H9 (cell line): ENCODE results near the gene DNAH5. TPM values are rescaled to one million over a fixed set of nuclear protein-coding genes. Genes with fewer than 3 reads are reported as not detected.

Experiments
- DNase-seq: peaks from one replicate; pipeline ENCODE4 v3.0.0-alpha.2; 2017
- H2AFZ ChIP-seq: one replicate; pipeline ENCODE4 v1.6.1; 2013; ENCODE audit warnings: mild to moderate bottlenecking, low read length, control low read depth, moderate library complexity
- H2AK5ac ChIP-seq: 2 replicates; pipeline ENCODE4 v1.6.1; 2013; ENCODE audit warnings: low read length, control low read depth, mixed read lengths; ENCODE audit not compliant: insufficient read length
- H2BK120ac ChIP-seq: one replicate; pipeline ENCODE4 v1.6.1; 2013; ENCODE audit warnings: low read depth, mild to moderate bottlenecking, low read length, control low read depth, inconsistent platforms; ENCODE audit not compliant: poor library complexity, severe bottlenecking
- H2BK12ac ChIP-seq: 2 replicates; pipeline ENCODE4 v1.6.1; 2013; ENCODE audit warnings: low read length, control low read depth, mixed read lengths, low read depth; ENCODE audit not compliant: insufficient read length
- H2BK15ac ChIP-seq: 2 replicates; pipeline ENCODE4 v1.6.1; 2013; ENCODE audit warnings: low read depth, low read length, control low read depth
- H2BK20ac ChIP-seq: one replicate; pipeline ENCODE4 v1.6.1; 2013; ENCODE audit warnings: low read depth, mild to moderate bottlenecking, low read length, control low read depth, inconsistent platforms; ENCODE audit not compliant: poor library complexity, severe bottlenecking
- H2BK5ac ChIP-seq: 2 replicates; pipeline ENCODE4 v1.6.1; 2013; ENCODE audit warnings: low read length, control low read depth, mixed read lengths; ENCODE audit not compliant: insufficient read length
- H3K14ac ChIP-seq: 2 replicates; pipeline ENCODE4 v1.6.1; 2013; ENCODE audit warnings: low read length, control low read depth; ENCODE audit not compliant: insufficient read depth
- H3K18ac ChIP-seq: 2 replicates; pipeline ENCODE4 v1.6.1; 2013; ENCODE audit warnings: low read depth, mild to moderate bottlenecking, mixed read lengths, low read length, control low read depth; ENCODE audit not compliant: insufficient read length
- H3K23ac ChIP-seq: 2 replicates; pipeline ENCODE4 v1.6.1; 2013; ENCODE audit warnings: low read length, control low read depth, mixed read lengths, low read depth; ENCODE audit not compliant: insufficient read length
- H3K23me2 ChIP-seq: 2 replicates; pipeline ENCODE4 v1.6.1; 2013; ENCODE audit warnings: low read depth, mild to moderate bottlenecking, mixed read lengths, low read length, control low read depth; ENCODE audit not compliant: insufficient read length, poor library complexity, severe bottlenecking
- H3K27ac ChIP-seq: 2 replicates; pipeline ENCODE4 v1.5.1; 2013; ENCODE audit warnings: low read length, control low read depth, mixed read lengths, low read depth; ENCODE audit not compliant: insufficient read length
- H3K27me3 ChIP-seq: 2 replicates; pipeline ENCODE4 v1.6.1; 2013; ENCODE audit warnings: low read length, control low read depth, inconsistent platforms; ENCODE audit not compliant: insufficient read depth
- H3K4ac ChIP-seq: 2 replicates; pipeline ENCODE4 v1.6.1; 2013; ENCODE audit warnings: low read depth, mild to moderate bottlenecking, control low read depth, inconsistent platforms, low read length, moderate library complexity
- H3K4me1 ChIP-seq: 2 replicates; pipeline ENCODE4 v1.6.1; 2013; ENCODE audit warnings: low read length, control low read depth, inconsistent platforms; ENCODE audit not compliant: insufficient read depth
- H3K4me2 ChIP-seq: 2 replicates; pipeline ENCODE4 v1.6.1; 2013; ENCODE audit warnings: low read length, control low read depth, mixed read lengths; ENCODE audit not compliant: insufficient read length, insufficient read depth
- H3K56ac ChIP-seq: 2 replicates; pipeline ENCODE4 v1.6.1; 2013; ENCODE audit warnings: low read depth, mild to moderate bottlenecking, mixed read lengths, low read length, control low read depth; ENCODE audit not compliant: insufficient read length
- H3K79me1 ChIP-seq: 2 replicates; pipeline ENCODE4 v1.6.1; 2013; ENCODE audit warnings: low read depth, mild to moderate bottlenecking, moderate library complexity, low read length, control low read depth, inconsistent platforms; ENCODE audit not compliant: insufficient read depth, poor library complexity, severe bottlenecking
- H3K79me2 ChIP-seq: 2 replicates; pipeline ENCODE4 v1.6.1; 2013; ENCODE audit warnings: low read length, control low read depth, inconsistent platforms; ENCODE audit not compliant: insufficient read depth
- H3K9ac ChIP-seq: 2 replicates; pipeline ENCODE4 v1.6.1; 2013; ENCODE audit warnings: low read length, control low read depth, mixed read lengths; ENCODE audit not compliant: insufficient read length; ENCODE audit errors: extremely low read depth
- H3K9me3 ChIP-seq: one replicate; pipeline ENCODE4 v1.6.1; 2013; ENCODE audit warnings: low read depth, low read length, inconsistent platforms; ENCODE audit not compliant: control insufficient read depth
- H3T11ph ChIP-seq: one replicate; pipeline ENCODE4 v1.6.1; 2013; ENCODE audit warnings: mild to moderate bottlenecking, low read length, control low read depth, inconsistent platforms
- H4K20me1 ChIP-seq: one replicate; pipeline ENCODE4 v1.6.1; 2013; ENCODE audit not compliant: control insufficient read depth, insufficient read length, insufficient read depth
- H4K5ac ChIP-seq: 2 replicates; pipeline ENCODE4 v1.6.1; 2013; ENCODE audit warnings: low read depth, mild to moderate bottlenecking, mixed read lengths, low read length, control low read depth; ENCODE audit not compliant: insufficient read length
- H4K8ac ChIP-seq: replicated peaks from 2 replicates; pipeline ENCODE4 v1.6.1; 2013; ENCODE audit warnings: low read length, control low read depth, mixed read lengths, low read depth; ENCODE audit not compliant: insufficient read length
- H4K91ac ChIP-seq: 2 replicates; pipeline ENCODE4 v1.6.1; 2013; ENCODE audit warnings: low read depth, mild to moderate bottlenecking, moderate library complexity, mixed read lengths, low read length, control low read depth; ENCODE audit not compliant: insufficient read length
- H3K27ac Mint-ChIP-seq, 3 experiments: 2 replicates in 2 of 3; 3 replicates in 1 of 3; pipeline ENCODE4 v1.8.0; 2020 to 2021; ENCODE audit warnings: mixed read lengths in 3 of 3, mild to moderate bottlenecking in 1 of 3, moderate library complexity in 1 of 3
- H3K27me3 Mint-ChIP-seq: 2 replicates; pipeline ENCODE4 v1.8.0; 2021; ENCODE audit warnings: low read depth, mild to moderate bottlenecking, moderate library complexity, mixed read lengths
- H3K36me3 Mint-ChIP-seq, 3 experiments: 2 replicates in 2 of 3; 3 replicates in 1 of 3; pipeline ENCODE4 v1.8.0; 2020 to 2021; ENCODE audit warnings: low read depth in 3 of 3, mixed read lengths in 3 of 3; ENCODE audit not compliant: insufficient read depth in 1 of 3
- H3K4me1 Mint-ChIP-seq, 2 experiments: 2 replicates each; pipeline ENCODE4 v1.8.0; 2020; ENCODE audit warnings: mixed read lengths in 2 of 2
- H3K4me3 Mint-ChIP-seq, 2 experiments: 2 replicates in 1 of 2; 3 replicates in 1 of 2; pipeline ENCODE4 v1.8.0; 2020 to 2021; ENCODE audit warnings: mild to moderate bottlenecking in 2 of 2, mixed read lengths in 2 of 2, moderate library complexity in 1 of 2
- H3K9me3 Mint-ChIP-seq, 2 experiments: 2 replicates in 1 of 2; 3 replicates in 1 of 2; pipeline ENCODE4 v1.8.0; 2020; ENCODE audit warnings: mild to moderate bottlenecking in 2 of 2, mixed read lengths in 2 of 2, moderate library complexity in 1 of 2
- CTCF ChIP-seq: fragments of 200-600 bp; sonication (generic); conservative IDR thresholded peaks from 3 replicates; pipeline ENCODE4 v1.8.0; 2021; ENCODE audit warnings: antibody characterized with exemption, mild to moderate bottlenecking
- WGBS: extraction: QIAGEN DNeasy Blood & Tissue Kit; methylation state at CpG from one replicate; pipeline ENCODE4 v1.1.7; 2013; ENCODE audit warnings: missing lambda C conversion rate, low lambda C conversion rate, mixed read lengths; ENCODE audit not compliant: insufficient read length; ENCODE audit errors: extremely low coverage; 5-methylcytosine and 5-hydroxymethylcytosine counted together
- total RNA-seq: library from RNA; stranded (reverse); gene quantifications from 2 replicates; pipeline ENCODE4 v1.2.1, GENCODE V29; 2021

DNAH5 gene
- total RNA-seq, 1 experiment from 2014 or later = 0.50 TPM

DNA sequence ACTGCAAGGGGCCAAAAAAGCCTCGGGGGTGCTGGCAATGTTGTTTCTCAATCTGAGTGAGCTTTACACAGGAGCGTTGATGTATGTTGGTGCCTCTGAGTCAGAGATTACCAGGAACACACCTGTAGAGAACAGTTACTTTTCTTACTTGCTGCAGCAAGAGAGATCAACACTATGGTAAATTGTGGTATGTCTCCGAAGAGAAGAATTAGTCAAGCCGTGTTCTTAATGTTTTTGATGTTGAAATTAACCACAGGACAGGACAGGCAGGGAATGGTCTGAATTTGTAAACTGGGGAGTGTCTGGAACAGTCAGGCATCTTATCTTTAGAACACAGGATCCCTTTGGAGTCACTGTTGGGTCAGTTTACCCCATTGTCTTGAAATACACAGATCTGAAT lies 285.7 kb downstream of the DNAH5 start:
- no CpG with 5 or more reads among the region's 4 CpGs for WGBS

More for the DNA sequence above, 285.7 kb downstream of the DNAH5 start:
- Histone ChIP-seq H2BK12ac (no peak overlapping the region), H3K4me2 (no peak overlapping the region), H2AFZ (no peak overlapping the region), H2AK5ac (no peak overlapping the region), H3K56ac (no peak overlapping the region), H4K5ac (no peak overlapping the region), H3K4me1 (no peaks in the 10 kb centered on the region), H3T11ph (no peak overlapping the region), H2BK15ac (no peak overlapping the region), H3K23ac (no peak overlapping the region), H3K9ac (no peak overlapping the region), H2BK120ac (no peak overlapping the region), H3K27me3 (no peaks in the 10 kb centered on the region), H3K27ac (no peak overlapping the region), H4K91ac (no peak overlapping the region), H4K8ac (no peak overlapping the region), H3K9me3 (no peaks in the 10 kb centered on the region), H3K23me2 (no peaks in the 10 kb centered on the region), H2BK5ac (no peak overlapping the region), H3K14ac (no peak overlapping the region), H3K79me2 (no peaks in the 10 kb centered on the region), H4K20me1 (no peaks in the 10 kb centered on the region), H3K4ac (no peak overlapping the region), H2BK20ac (no peak overlapping the region), H3K79me1 (no peaks in the 10 kb centered on the region), H3K18ac (no peak overlapping the region)
- Mint-ChIP-seq H3K36me3 (no peaks in the 10 kb centered on the region), H3K4me1 (0 out of 4 replicates have a peak, but pooled peaks cover 0 to 5% of the 10 kb centered on the region in 2 experiments), H3K27me3 (no peaks in the 10 kb centered on the region), H3K4me3 (no peak overlapping the region), H3K9me3 (no peaks in the 10 kb centered on the region), H3K27ac (no peak overlapping the region)
- DNase-seq = no peak
- TF ChIP-seq CTCF = no peak
